SK-N-SH (cell line): ENCODE measurements around the gene FAM76B. TPM values are rescaled to one million over a fixed set of nuclear protein-coding genes. Genes with fewer than 3 reads are reported as not detected.

ENCODE experiments used
- CTCF ChIA-PET: fragments of 300-600, 350-600 bp; formaldehyde crosslinking; extraction: SDS; loops from one replicate; lab custom pipeline; 2021; lab: Yijun Ruan, JAX
- POLR2A ChIA-PET: fragments of 350-600 bp; sonication (Branson Sonifier 250); formaldehyde crosslinking; extraction: SDS; loops from one replicate; lab custom pipeline; 2020; ENCODE audit warnings: antibody characterized with exemption, inconsistent platforms; lab: Yijun Ruan, JAX
- DNase-seq: peaks from one replicate; pipeline ENCODE4 v3.0.0; 2012
- H2AFZ ChIP-seq: fragments of 200-600 bp; sonication (generic); 2 replicates; pipeline ENCODE4 v1.8.1; 2016; ENCODE audit warnings: antibody characterized with exemption, mild to moderate bottlenecking, low read depth
- H3F3A ChIP-seq: fragments of 200-600 bp; sonication (generic); replicated peaks from 2 replicates; pipeline ENCODE3; 2016; ENCODE audit warnings: antibody characterized with exemption, mild to moderate bottlenecking; ENCODE audit not compliant: insufficient read depth
- H3K27ac ChIP-seq, 2 experiments: fragments of 200-500 bp in 1 of 2; fragments of 200-600 bp in 1 of 2; sonication (Bioruptor generic) in 1 of 2; sonication (generic), shearing (Covaris generic) in 1 of 2; 2 replicates each; pipeline versions ENCODE4 v1.5.1 to v1.6.1; 2014 to 2016; ENCODE audit warnings: low read depth in 2 of 2, inconsistent platforms in 1 of 2, low read length in 1 of 2, mild to moderate bottlenecking in 1 of 2, mixed read lengths in 1 of 2
- H3K27me3 ChIP-seq: fragments of 200-600 bp; sonication (generic), shearing (Covaris generic); 2 replicates; pipeline ENCODE4 v1.6.1; 2016; ENCODE audit warnings: mixed run types; ENCODE audit not compliant: insufficient read depth
- H3K36me3 ChIP-seq, 2 experiments: fragments of 200-500 bp in 1 of 2; fragments of 200-600 bp in 1 of 2; sonication (Bioruptor generic) in 1 of 2; sonication (generic) in 1 of 2; replicated peaks in 1 of 2; 2 replicates each; pipeline versions ENCODE3 to v1.5.1; 2014 to 2016; ENCODE audit warnings: low read length in 1 of 2, mild to moderate bottlenecking in 1 of 2; ENCODE audit not compliant: insufficient read depth in 2 of 2, control insufficient read depth in 1 of 2
- H3K4me1 ChIP-seq, 2 experiments: fragments of 200-500 bp in 1 of 2; fragments of 200-600 bp in 1 of 2; sonication (Bioruptor generic) in 1 of 2; sonication (generic), shearing (Covaris generic) in 1 of 2; 2 replicates each; pipeline versions ENCODE4 v1.5.1 to v1.6.1; 2014 to 2016; ENCODE audit warnings: low read depth in 1 of 2, low read length in 1 of 2, mixed run types in 1 of 2; ENCODE audit not compliant: insufficient read depth in 2 of 2, control insufficient read depth in 1 of 2
- H3K4me2 ChIP-seq: fragments of 200-600 bp; sonication (generic), shearing (Covaris generic); 2 replicates; pipeline ENCODE4 v1.6.1; 2017; ENCODE audit warnings: mixed run types
- H3K4me3 ChIP-seq, 2 experiments: fragments of 200-500 bp in 1 of 2; fragments of 200-600 bp in 1 of 2; sonication (Bioruptor generic) in 1 of 2; sonication (generic), shearing (Covaris generic) in 1 of 2; 2 replicates each; pipeline versions ENCODE4 v1.5.1 to v1.8.1; 2014 to 2016; ENCODE audit warnings: low read depth in 2 of 2, inconsistent platforms in 1 of 2, low read length in 1 of 2, mild to moderate bottlenecking in 1 of 2, mixed read lengths in 1 of 2, moderate library complexity in 1 of 2
- H3K79me2 ChIP-seq: fragments of 200-600 bp; sonication (generic); 2 replicates; pipeline ENCODE4 v1.8.1; 2017; ENCODE audit warnings: mild to moderate bottlenecking; ENCODE audit not compliant: insufficient read depth
- H3K9ac ChIP-seq: fragments of 200-600 bp; sonication (generic); 2 replicates; pipeline ENCODE4 v1.6.1; 2017; ENCODE audit warnings: mixed run types
- H3K9me2 ChIP-seq: fragments of 200-600 bp; sonication (generic); 2 replicates; pipeline ENCODE4 v1.6.1; 2017; ENCODE audit warnings: mixed run types
- H3K9me3 ChIP-seq: fragments of 200-600 bp; sonication (generic); 2 replicates; pipeline ENCODE4 v1.6.1; 2017; ENCODE audit warnings: mixed run types, mild to moderate bottlenecking, moderate library complexity
- H4K20me1 ChIP-seq: fragments of 200-600 bp; sonication (generic); 2 replicates; pipeline ENCODE4 v1.6.1; 2017; ENCODE audit warnings: mild to moderate bottlenecking, mixed run types; ENCODE audit not compliant: insufficient read depth
- CTCF ChIP-seq: fragments of 200-600 bp; sonication (generic); IDR thresholded peaks from 2 replicates; pipeline ENCODE4 v1.6.1; 2017; ENCODE audit warnings: antibody characterized with exemption, mild to moderate bottlenecking, moderate library complexity
- EZH2phosphoT487 ChIP-seq: fragments of 200-600 bp; sonication (generic); IDR thresholded peaks from 2 replicates; pipeline ENCODE4 v1.6.1; 2017; ENCODE audit warnings: low read depth, mixed run types, mild to moderate bottlenecking, antibody characterized with exemption, moderate library complexity, borderline replicate concordance
- FOSL2 ChIP-seq: IDR thresholded peaks from 2 replicates; pipeline ENCODE4 v1.4.0; 2012; ENCODE audit warnings: low read depth, mild to moderate bottlenecking, moderate library complexity, borderline replicate concordance
- GABPA ChIP-seq: IDR thresholded peaks from 2 replicates; pipeline ENCODE4 v1.4.0; 2012; ENCODE audit warnings: low read depth, mild to moderate bottlenecking
- GATA2 ChIP-seq: sonication (generic); formaldehyde crosslinking; IDR thresholded peaks from 2 replicates; pipeline ENCODE4 v1.5.0; 2020; ENCODE audit warnings: mild to moderate bottlenecking, missing genetic modification reagents
- IRF3 ChIP-seq: fragments of 150-350 bp; IDR thresholded peaks from 2 replicates; pipeline ENCODE4 v1.6.1; 2016; ENCODE audit warnings: mild to moderate bottlenecking, low read depth, low read length
- JUND ChIP-seq: IDR thresholded peaks from 2 replicates; pipeline ENCODE4 v1.4.0; 2012
- MXI1 ChIP-seq: IDR thresholded peaks from 2 replicates; pipeline ENCODE4 v1.6.1; 2012; ENCODE audit warnings: mild to moderate bottlenecking, low read depth, low read length, improper control_type of control experiment
- PBX3 ChIP-seq: IDR thresholded peaks from 2 replicates; pipeline ENCODE4; 2012
- POLR2AphosphoS5 ChIP-seq: IDR thresholded peaks from 2 replicates; pipeline ENCODE4 v1.6.1; 2012; ENCODE audit warnings: low read depth, low read length
- RFX5 ChIP-seq: IDR thresholded peaks from 2 replicates; pipeline ENCODE4 v1.6.1; 2012; ENCODE audit warnings: mild to moderate bottlenecking, improper control_type of control experiment, low read length
- RXRA ChIP-seq: IDR thresholded peaks from 2 replicates; pipeline ENCODE4 v1.4.0; 2012; ENCODE audit warnings: low read depth, mild to moderate bottlenecking, borderline replicate concordance
- TCF12 ChIP-seq: IDR thresholded peaks from 2 replicates; pipeline ENCODE4 v1.4.0; 2012
- USF2 ChIP-seq: fragments of 150-350 bp; IDR thresholded peaks from 2 replicates; pipeline ENCODE4 v1.6.1; 2017; ENCODE audit warnings: antibody characterized with exemption, low read length, low read depth, borderline replicate concordance
- YY1 ChIP-seq: IDR thresholded peaks from 2 replicates; pipeline ENCODE4 v1.4.0; 2012; ENCODE audit warnings: low read depth, mild to moderate bottlenecking
- WGBS: methylation state at CpG from one replicate; pipeline ENCODE4 v1.1.6; 2017; ENCODE audit warnings: low lambda C conversion rate; 5-methylcytosine and 5-hydroxymethylcytosine counted together
- polyA plus RNA-seq, 3 experiments: library from polyadenylated mRNA; depleted of rRNA; stranded (reverse); fragments of >200 nt; gene quantifications; 2 replicates each; pipeline ENCODE4 v1.2.3, GENCODE V29; 2012
- TF ChIP-seq, protein P1 (sequence below): IDR thresholded peaks from 2 replicates; pipeline ENCODE4 v1.4.0; 2012; ENCODE audit warnings: low read depth, borderline replicate concordance
- TF ChIP-seq, protein P2 (sequence below): IDR thresholded peaks from 2 replicates; pipeline ENCODE4 v1.4.0; 2012; ENCODE audit warnings: low read depth, borderline replicate concordance
- TF ChIP-seq, protein P3 (sequence below): IDR thresholded peaks from 2 replicates; pipeline ENCODE4 v1.6.1; 2012; ENCODE audit warnings: mild to moderate bottlenecking, low read depth, low read length, moderate library complexity

The FAM76B gene
- polyA plus RNA-seq, 1 of the 3 experiments (the other 2 are of a cell fraction): 15.4 TPM

DNA sequence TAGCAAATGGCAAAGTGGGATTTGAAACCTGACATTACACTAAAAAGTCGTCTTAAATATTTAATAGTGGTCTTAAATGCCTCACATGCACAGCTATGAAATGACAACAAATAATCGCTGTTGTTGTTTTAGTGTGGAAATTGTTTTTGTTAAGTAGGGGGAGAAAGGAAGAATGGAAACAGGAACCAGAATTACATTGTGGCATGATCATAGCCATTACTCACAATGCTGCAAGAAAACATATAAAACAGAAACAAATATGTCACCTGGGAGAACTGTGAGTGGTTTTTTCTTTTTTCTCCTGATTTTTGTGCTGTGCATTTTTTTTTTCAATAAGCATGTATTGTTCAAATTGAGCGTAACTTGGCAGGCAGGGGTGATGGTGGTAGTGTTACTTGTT lies 22.9 kb downstream of the FAM76B start:
- H3K4me1 ChIP-seq: no peaks in the 10 kb centered on the region
- H3K9ac ChIP-seq: no peak overlapping the region
- H3K27ac ChIP-seq: no peak overlapping the region
- no peak for DNase-seq
- H3F3A ChIP-seq: peaks cover 8% of the 10 kb centered on the region
- POLR2A ChIA-PET: no interaction called here
- H4K20me1 ChIP-seq: peaks cover 4% of the 10 kb centered on the region; the same call in 1 of the 2 replicates
- H3K4me2 ChIP-seq: no peak overlapping the region
- H2AFZ ChIP-seq: no peak overlapping the region
- 93% methylated on average over 3 of the region's 3 CpGs for WGBS
- H3K27me3 ChIP-seq: no peaks in the 10 kb centered on the region
- TF ChIP-seq POLR2AphosphoS5: no peak
- TF ChIP-seq RXRA: no peak
- no peak for TF ChIP-seq JUND
- TF ChIP-seq TCF12: no peak
- no peak for TF ChIP-seq EZH2phosphoT487
- no peak for TF ChIP-seq PBX3
- TF ChIP-seq IRF3: no peak
- TF ChIP-seq, protein P1, sequence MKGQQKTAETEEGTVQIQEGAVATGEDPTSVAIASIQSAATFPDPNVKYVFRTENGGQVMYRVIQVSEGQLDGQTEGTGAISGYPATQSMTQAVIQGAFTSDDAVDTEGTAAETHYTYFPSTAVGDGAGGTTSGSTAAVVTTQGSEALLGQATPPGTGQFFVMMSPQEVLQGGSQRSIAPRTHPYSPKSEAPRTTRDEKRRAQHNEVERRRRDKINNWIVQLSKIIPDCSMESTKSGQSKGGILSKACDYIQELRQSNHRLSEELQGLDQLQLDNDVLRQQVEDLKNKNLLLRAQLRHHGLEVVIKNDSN: no peak
- no peak for TF ChIP-seq YY1
- no peak for TF ChIP-seq MXI1
- TF ChIP-seq USF2: no peak
- TF ChIP-seq, protein P2, sequence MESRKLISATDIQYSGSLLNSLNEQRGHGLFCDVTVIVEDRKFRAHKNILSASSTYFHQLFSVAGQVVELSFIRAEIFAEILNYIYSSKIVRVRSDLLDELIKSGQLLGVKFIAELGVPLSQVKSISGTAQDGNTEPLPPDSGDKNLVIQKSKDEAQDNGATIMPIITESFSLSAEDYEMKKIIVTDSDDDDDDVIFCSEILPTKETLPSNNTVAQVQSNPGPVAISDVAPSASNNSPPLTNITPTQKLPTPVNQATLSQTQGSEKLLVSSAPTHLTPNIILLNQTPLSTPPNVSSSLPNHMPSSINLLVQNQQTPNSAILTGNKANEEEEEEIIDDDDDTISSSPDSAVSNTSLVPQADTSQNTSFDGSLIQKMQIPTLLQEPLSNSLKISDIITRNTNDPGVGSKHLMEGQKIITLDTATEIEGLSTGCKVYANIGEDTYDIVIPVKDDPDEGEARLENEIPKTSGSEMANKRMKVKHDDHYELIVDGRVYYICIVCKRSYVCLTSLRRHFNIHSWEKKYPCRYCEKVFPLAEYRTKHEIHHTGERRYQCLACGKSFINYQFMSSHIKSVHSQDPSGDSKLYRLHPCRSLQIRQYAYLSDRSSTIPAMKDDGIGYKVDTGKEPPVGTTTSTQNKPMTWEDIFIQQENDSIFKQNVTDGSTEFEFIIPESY: no peak
- TF ChIP-seq CTCF: no peak
- no peak for TF ChIP-seq RFX5
- TF ChIP-seq, protein P3, sequence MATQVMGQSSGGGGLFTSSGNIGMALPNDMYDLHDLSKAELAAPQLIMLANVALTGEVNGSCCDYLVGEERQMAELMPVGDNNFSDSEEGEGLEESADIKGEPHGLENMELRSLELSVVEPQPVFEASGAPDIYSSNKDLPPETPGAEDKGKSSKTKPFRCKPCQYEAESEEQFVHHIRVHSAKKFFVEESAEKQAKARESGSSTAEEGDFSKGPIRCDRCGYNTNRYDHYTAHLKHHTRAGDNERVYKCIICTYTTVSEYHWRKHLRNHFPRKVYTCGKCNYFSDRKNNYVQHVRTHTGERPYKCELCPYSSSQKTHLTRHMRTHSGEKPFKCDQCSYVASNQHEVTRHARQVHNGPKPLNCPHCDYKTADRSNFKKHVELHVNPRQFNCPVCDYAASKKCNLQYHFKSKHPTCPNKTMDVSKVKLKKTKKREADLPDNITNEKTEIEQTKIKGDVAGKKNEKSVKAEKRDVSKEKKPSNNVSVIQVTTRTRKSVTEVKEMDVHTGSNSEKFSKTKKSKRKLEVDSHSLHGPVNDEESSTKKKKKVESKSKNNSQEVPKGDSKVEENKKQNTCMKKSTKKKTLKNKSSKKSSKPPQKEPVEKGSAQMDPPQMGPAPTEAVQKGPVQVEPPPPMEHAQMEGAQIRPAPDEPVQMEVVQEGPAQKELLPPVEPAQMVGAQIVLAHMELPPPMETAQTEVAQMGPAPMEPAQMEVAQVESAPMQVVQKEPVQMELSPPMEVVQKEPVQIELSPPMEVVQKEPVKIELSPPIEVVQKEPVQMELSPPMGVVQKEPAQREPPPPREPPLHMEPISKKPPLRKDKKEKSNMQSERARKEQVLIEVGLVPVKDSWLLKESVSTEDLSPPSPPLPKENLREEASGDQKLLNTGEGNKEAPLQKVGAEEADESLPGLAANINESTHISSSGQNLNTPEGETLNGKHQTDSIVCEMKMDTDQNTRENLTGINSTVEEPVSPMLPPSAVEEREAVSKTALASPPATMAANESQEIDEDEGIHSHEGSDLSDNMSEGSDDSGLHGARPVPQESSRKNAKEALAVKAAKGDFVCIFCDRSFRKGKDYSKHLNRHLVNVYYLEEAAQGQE: no peak
- no peak for TF ChIP-seq GATA2 (CRISPR knock-in tag)
- no peak for TF ChIP-seq GABPA
- TF ChIP-seq FOSL2: no peak
- TF ChIP-seq, all 33 proteins: peak for 0
- CTCF ChIA-PET: interaction anchor here (1.0 to 3.3 kb wide), 3 partner anchors 12 to 1143 kb away, joined by 4 to 16 read pairs (median 5); no protein-coding TSS in a partner anchor
- Histone ChIP-seq H3K9me3 (no peaks in the 10 kb centered on the region), H3K79me2 (no peaks in the 10 kb centered on the region), H3K9me2 (no peaks in the 10 kb centered on the region), H3K36me3 (peaks cover 28 to 36% of the 10 kb centered on the region in 2 experiments), H3K4me3 (no peak overlapping the region)
